ENCODE measurements around the gene TRAF7. TPM values are rescaled to one million over a fixed set of nuclear protein-coding genes. Genes with fewer than 3 reads are reported as not detected.
A peak's percentile ranks its signal among the peaks of the same experiment; 100 is the strongest.

The TRAF7 gene
- total RNA-seq, 1 donor from 2014 or later = 47.4 TPM

DNA sequence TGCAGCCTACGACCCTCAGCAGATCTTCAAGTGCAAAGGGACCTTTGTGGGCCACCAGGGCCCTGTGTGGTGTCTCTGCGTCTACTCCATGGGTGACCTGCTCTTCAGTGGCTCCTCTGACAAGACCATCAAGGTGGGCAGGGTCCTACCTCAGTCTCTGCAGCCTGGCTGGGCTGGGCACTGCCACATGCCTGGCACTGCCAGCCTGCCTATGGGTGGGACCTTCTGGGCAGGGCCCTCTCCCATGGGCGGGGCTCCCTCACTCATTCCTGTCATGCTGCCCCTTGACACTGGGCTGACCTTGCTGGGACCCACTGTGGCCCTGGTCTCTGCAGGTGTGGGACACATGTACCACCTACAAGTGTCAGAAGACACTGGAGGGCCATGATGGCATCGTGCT lies 18.3 kb downstream of the TRAF7 start:
- peaks cover 24% of the 10 kb centered on the region for H3K36me3 ChIP-seq (ENCODE audit: control insufficient read depth, insufficient read depth, low read length)

DNA sequence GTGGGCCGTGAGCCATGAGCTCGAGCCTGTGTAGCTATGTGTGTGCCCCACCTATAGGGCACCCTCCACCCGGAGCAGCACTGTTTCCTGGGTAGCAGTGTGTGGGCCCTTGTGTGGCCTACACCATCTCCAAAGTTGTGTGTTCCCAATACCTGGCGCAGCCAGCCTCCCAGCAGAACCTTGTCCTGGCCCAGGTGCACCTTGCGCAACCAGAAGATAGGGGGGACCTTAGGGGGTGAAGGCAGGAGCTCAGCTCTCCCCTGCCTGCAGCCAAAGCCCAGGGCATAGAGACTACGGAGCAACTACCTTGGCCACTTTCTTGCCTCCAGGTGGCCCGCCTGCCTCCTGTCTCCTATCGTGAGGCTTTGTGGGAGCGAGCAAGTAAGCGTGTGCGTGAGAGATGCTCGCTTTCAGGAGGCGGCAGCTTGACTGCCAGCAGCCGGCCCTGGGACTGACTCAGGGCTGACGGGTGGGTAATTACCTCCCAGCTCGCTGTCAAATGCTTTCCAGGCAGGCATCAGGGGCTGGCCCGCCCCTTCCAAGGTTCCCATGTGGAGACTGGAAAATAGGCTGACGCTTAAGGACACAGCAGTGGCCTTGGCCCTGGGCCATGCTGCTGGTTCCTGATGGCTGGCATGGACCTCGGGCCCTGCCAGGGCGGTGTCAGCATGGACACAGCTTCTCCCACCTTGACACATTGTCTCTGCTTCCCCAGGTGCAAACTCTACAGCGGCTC lies 19.0 kb downstream of the TRAF7 start:
- no peaks in the 10 kb centered on the region for H3K27me3 ChIP-seq (ENCODE audit: control insufficient read depth, insufficient read depth, low read length)
- TF ChIP-seq, protein P1, sequence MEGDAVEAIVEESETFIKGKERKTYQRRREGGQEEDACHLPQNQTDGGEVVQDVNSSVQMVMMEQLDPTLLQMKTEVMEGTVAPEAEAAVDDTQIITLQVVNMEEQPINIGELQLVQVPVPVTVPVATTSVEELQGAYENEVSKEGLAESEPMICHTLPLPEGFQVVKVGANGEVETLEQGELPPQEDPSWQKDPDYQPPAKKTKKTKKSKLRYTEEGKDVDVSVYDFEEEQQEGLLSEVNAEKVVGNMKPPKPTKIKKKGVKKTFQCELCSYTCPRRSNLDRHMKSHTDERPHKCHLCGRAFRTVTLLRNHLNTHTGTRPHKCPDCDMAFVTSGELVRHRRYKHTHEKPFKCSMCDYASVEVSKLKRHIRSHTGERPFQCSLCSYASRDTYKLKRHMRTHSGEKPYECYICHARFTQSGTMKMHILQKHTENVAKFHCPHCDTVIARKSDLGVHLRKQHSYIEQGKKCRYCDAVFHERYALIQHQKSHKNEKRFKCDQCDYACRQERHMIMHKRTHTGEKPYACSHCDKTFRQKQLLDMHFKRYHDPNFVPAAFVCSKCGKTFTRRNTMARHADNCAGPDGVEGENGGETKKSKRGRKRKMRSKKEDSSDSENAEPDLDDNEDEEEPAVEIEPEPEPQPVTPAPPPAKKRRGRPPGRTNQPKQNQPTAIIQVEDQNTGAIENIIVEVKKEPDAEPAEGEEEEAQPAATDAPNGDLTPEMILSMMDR (IDR thresholded peaks at IDR 0.05; ENCODE audit: insufficient read depth, low read length, severe bottlenecking) = no peak

More for the DNA sequence above, 18.3 kb downstream of the TRAF7 start:
- Histone ChIP-seq H3K27me3 (ENCODE audit: control insufficient read depth, insufficient read depth, low read length) (no peaks in the 10 kb centered on the region), H3K4me3 (ENCODE audit: low read depth, low read length) (no peak overlapping the region)
- FAIRE-seq (no peak), DNase-seq (ENCODE audit: low read depth) (no peak)
- TF ChIP-seq, protein P1 (IDR thresholded peaks at IDR 0.05; ENCODE audit: insufficient read depth, low read length, severe bottlenecking) = no peak

DNA sequence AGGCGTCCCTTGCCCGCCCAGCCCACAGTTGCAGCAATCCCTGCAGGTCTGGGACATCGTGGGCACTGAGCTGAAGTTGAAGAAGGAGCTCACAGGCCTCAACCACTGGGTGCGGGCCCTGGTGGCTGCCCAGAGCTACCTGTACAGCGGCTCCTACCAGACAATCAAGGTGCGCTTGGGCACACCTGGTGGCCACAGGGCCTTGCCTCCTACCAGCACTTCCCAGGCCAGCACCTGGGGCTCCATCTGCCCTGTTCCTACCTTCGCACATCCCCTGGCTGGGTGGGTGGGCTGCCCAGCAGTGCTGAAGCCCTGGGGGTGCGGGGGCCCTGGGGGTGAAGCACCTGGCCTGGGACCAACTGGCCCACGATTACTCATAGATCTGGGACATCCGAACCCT lies 19.9 kb downstream of the TRAF7 start:
- DNase-seq (ENCODE audit: low read depth) (no peak), FAIRE-seq (no peak)
- Histone ChIP-seq H3K36me3 (ENCODE audit: control insufficient read depth, insufficient read depth, low read length) (peaks cover 23% of the 10 kb centered on the region), H3K4me3 (ENCODE audit: low read depth, low read length) (no peak overlapping the region), H3K27me3 (ENCODE audit: control insufficient read depth, insufficient read depth, low read length) (no peaks in the 10 kb centered on the region)
- TF ChIP-seq, protein P1 (IDR thresholded peaks at IDR 0.05; ENCODE audit: insufficient read depth, low read length, severe bottlenecking) = no peak

More for the DNA sequence above, 19.0 kb downstream of the TRAF7 start:
- H3K4me3 ChIP-seq (ENCODE audit: low read depth, low read length) = no peak overlapping the region
- DNase-seq (ENCODE audit: low read depth) (no peak), FAIRE-seq (peak; percentile 36)
- peaks cover 24% of the 10 kb centered on the region for H3K36me3 ChIP-seq (ENCODE audit: control insufficient read depth, insufficient read depth, low read length)

DNA sequence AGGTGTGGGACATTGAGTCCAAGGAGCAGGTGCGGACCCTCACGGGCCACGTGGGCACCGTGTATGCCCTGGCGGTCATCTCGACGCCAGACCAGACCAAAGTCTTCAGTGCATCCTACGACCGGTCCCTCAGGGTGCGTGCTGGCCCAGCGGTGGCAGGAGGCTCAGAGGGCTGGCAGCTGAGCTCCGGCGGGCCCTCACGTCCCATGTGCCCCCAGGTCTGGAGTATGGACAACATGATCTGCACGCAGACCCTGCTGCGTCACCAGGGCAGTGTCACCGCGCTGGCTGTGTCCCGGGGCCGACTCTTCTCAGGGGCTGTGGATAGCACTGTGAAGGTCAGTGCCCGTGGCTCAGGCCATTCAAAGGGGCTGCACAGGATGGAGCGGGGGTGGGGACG lies 20.5 kb downstream of the TRAF7 start:
- TF ChIP-seq, protein P1 (IDR thresholded peaks at IDR 0.05; ENCODE audit: insufficient read depth, low read length, severe bottlenecking) = no peak
- Histone ChIP-seq H3K4me3 (ENCODE audit: low read depth, low read length) (no peak overlapping the region), H3K36me3 (ENCODE audit: control insufficient read depth, insufficient read depth, low read length) (peaks cover 23% of the 10 kb centered on the region), H3K27me3 (ENCODE audit: control insufficient read depth, insufficient read depth, low read length) (no peaks in the 10 kb centered on the region)
- FAIRE-seq = no peak
- DNase-seq (ENCODE audit: low read depth) = no peak

DNA sequence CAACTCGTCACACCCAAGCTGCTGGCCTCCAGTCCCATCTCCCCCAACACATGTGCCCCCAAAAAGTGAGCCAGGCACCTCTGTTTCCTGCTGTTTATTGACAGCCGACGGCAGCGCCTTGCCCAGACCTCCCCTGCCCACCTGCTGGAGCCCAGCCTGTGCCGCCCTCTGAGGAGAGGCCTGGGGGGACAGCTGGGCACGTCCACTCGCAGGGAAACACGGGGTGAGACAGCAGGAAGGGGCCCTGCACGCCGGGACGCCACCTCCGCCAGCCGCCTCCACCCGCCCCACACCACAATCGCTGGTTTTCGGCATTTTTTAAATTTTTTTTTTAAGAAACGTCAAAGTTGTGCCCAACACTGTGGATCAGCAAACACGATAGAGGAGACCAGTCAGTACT lies 21.5 kb downstream of the TRAF7 start:
- no peak for FAIRE-seq
- peaks cover 18% of the 10 kb centered on the region for H3K36me3 ChIP-seq (ENCODE audit: control insufficient read depth, insufficient read depth, low read length)

More for the DNA sequence above, 21.5 kb downstream of the TRAF7 start:
- H3K4me3 ChIP-seq (ENCODE audit: low read depth, low read length) = no peak overlapping the region
- H3K27me3 ChIP-seq (ENCODE audit: control insufficient read depth, insufficient read depth, low read length) = no peaks in the 10 kb centered on the region
- TF ChIP-seq, protein P1 (IDR thresholded peaks at IDR 0.05; ENCODE audit: insufficient read depth, low read length, severe bottlenecking) = no peak
- DNase-seq (ENCODE audit: low read depth) = no peak
